T-cell (primary cell): ENCODE measurements around the gene FAM135A. TPM values are rescaled to one million over a fixed set of nuclear protein-coding genes. Genes with fewer than 3 reads are reported as not detected.

Experiments used
- ATAC-seq, 4 experiments: fragments of 200-7000 bp in 3 of 4; fragments of 150-1000 bp in 1 of 4; cut with Tn5 transposase; replicated peaks in 1 of 4; 1 replicate in 3 of 4; 2 replicates in 1 of 4; pipeline ENCODE4 v1.10.0; 2021; ENCODE audit warnings: moderate library complexity in 3 of 4, mild to moderate bottlenecking in 2 of 4, moderate number of reproducible peaks in 1 of 4
- CTCF ChIA-PET, 2 donors: fragments of 300-600 bp; sonication (Branson Sonifier 250); formaldehyde crosslinking; loops; one replicate each; lab custom pipeline; 2022; ENCODE audit warnings: antibody characterized with exemption in 2 of 2; lab: Charles Lee
- POLR2A ChIA-PET, 2 donors: fragments of 300-600 bp; sonication (Branson Sonifier 250); formaldehyde crosslinking; loops; one replicate each; lab custom pipeline; 2022; ENCODE audit warnings: antibody characterized with exemption in 2 of 2; lab: Charles Lee
- DNase-seq, 35 experiments: peaks; one replicate each; pipeline versions ENCODE4 v3.0.0 to v3.0.0-alpha.2; 2013 to 2023
- H3K27ac ChIP-seq: one replicate; pipeline ENCODE4 v1.5.1; 2013; ENCODE audit warnings: low read length
- H3K27me3 ChIP-seq, 2 experiments: replicated peaks in 1 of 2; 1 replicate in 1 of 2; 2 replicates in 1 of 2; pipeline versions ENCODE4 v1.6.1 to v1.7.0; 2013; ENCODE audit warnings: low read length in 1 of 2, mixed read lengths in 1 of 2; ENCODE audit not compliant: control insufficient read depth in 2 of 2, insufficient read depth in 2 of 2; ENCODE audit errors: extremely low read depth in 1 of 2
- H3K36me3 ChIP-seq, 2 donors: 1 replicate in 1 of 2; 2 replicates in 1 of 2; pipeline versions ENCODE4 v1.6.1 to v1.7.0; 2013; ENCODE audit warnings: low read length in 1 of 2; ENCODE audit not compliant: control insufficient read depth in 2 of 2, insufficient read depth in 1 of 2; ENCODE audit errors: extremely low read depth in 1 of 2
- H3K4me1 ChIP-seq, 2 experiments: 1 replicate in 1 of 2; 2 replicates in 1 of 2; pipeline versions ENCODE4 v1.6.1 to v1.7.0; 2013; ENCODE audit warnings: low read length in 2 of 2, mixed read lengths in 1 of 2; ENCODE audit not compliant: insufficient read depth in 2 of 2, control insufficient read depth in 1 of 2; ENCODE audit errors: extremely low read depth in 1 of 2
- H3K4me3 ChIP-seq, 2 donors: 1 replicate in 1 of 2; 2 replicates in 1 of 2; pipeline versions ENCODE4 v1.5.1 to v1.7.0; 2013; ENCODE audit warnings: mild to moderate bottlenecking in 2 of 2, low read length in 1 of 2, moderate library complexity in 1 of 2; ENCODE audit not compliant: control insufficient read depth in 1 of 2; ENCODE audit errors: extremely low read depth in 1 of 2
- H3K9me3 ChIP-seq: 2 replicates; pipeline ENCODE4 v1.7.0; 2013
- H3K27ac Mint-ChIP-seq, 2 donors: one replicate each; pipeline ENCODE4 v1.8.0; 2020 to 2021; ENCODE audit warnings: mild to moderate bottlenecking in 2 of 2, mixed read lengths in 2 of 2
- H3K27me3 Mint-ChIP-seq, 2 donors: one replicate each; pipeline ENCODE4 v1.8.0; 2021 to 2022; ENCODE audit warnings: mixed read lengths in 2 of 2
- H3K36me3 Mint-ChIP-seq: one replicate; pipeline ENCODE4 v1.8.0; 2021; ENCODE audit warnings: mixed read lengths
- H3K4me1 Mint-ChIP-seq, 3 donors: one replicate each; pipeline ENCODE4 v1.8.0; 2020 to 2022; ENCODE audit warnings: mixed read lengths in 3 of 3, mild to moderate bottlenecking in 1 of 3
- H3K4me3 Mint-ChIP-seq, 3 donors: one replicate each; pipeline ENCODE4 v1.8.0; 2020 to 2022; ENCODE audit warnings: mild to moderate bottlenecking in 3 of 3, mixed read lengths in 3 of 3, moderate library complexity in 3 of 3
- H3K9me3 Mint-ChIP-seq, 3 donors: one replicate each; pipeline ENCODE4 v1.8.0; 2020 to 2022; ENCODE audit warnings: mixed read lengths in 3 of 3
- WGBS: methylation state at CpG from one replicate; pipeline ENCODE4 v1.1.5; 2013; ENCODE audit warnings: missing lambda C conversion rate; ENCODE audit not compliant: insufficient coverage; 5-methylcytosine and 5-hydroxymethylcytosine counted together
- total RNA-seq, 35 experiments: library from RNA in 6 of 35; stranded (reverse) in 6 of 35; fragments of 120-200 nt in 1 of 35; gene quantifications; one replicate each; pipeline versions ENCODE4 v1.2.1 to v1.2.4 and lab custom pipeline; 2013 to 2026

FAM135A gene
- total RNA-seq, 5 donors from 2014 or later (not counting 1 experiment from before 2014, with no cell fraction given) = 6.4 to 8.4 (median 7.6) TPM

GRCh38 chr6:70507161-70507560 is 93.9 kb downstream of the FAM135A start:
- Mint-ChIP-seq H3K4me1 (no peaks in the 10 kb centered on the region), H3K36me3 (peaks cover 39% of the 10 kb centered on the region), H3K27ac (no peak overlapping the region), H3K27me3 (no peaks in the 10 kb centered on the region), H3K4me3 (no peak overlapping the region), H3K9me3 (peaks cover 10 to 17% (median 12%) of the 10 kb centered on the region in 3 donors)
- no peak for ATAC-seq
- H3K27me3 ChIP-seq = no peaks in the 10 kb centered on the region
- no peak overlapping the region for H3K4me3 ChIP-seq
- peaks cover 2% of the 10 kb centered on the region for H3K9me3 ChIP-seq
- ChIA-PET POLR2A (no interaction called here), CTCF (interaction anchor here in 1 of 2 donors (0.6 to 1.0 kb wide), 3 partner anchors 38 to 181 kb away, joined by 3 to 4 read pairs (median 3); no protein-coding TSS in a partner anchor)
- no peak overlapping the region for H3K27ac ChIP-seq
- H3K36me3 ChIP-seq = peaks cover 0 to 7% of the 10 kb centered on the region in 2 donors
- no CpG with 5 or more reads among the region's 1 CpG for WGBS
- H3K4me1 ChIP-seq = no peaks in the 10 kb centered on the region
- no peak for DNase-seq

- WGBS = no CpG with 5 or more reads among the region's 1 CpG
- Histone ChIP-seq H3K9me3 (no peaks in the 10 kb centered on the region), H3K27me3 (no peaks in the 10 kb centered on the region), H3K4me3 (no peak overlapping the region), H3K4me1 (no peaks in the 10 kb centered on the region), H3K36me3 (peaks cover 0 to 1% of the 10 kb centered on the region in 2 donors), H3K27ac (no peak overlapping the region)
- no peaks in the 10 kb centered on the region for H3K27me3 Mint-ChIP-seq
- ATAC-seq = no peak
- no peak for DNase-seq
- ChIA-PET POLR2A (no interaction called here), CTCF (interaction anchor here in 1 of 2 donors (0.6 kb wide), 1 partner anchor 9 kb away, joined by 3 read pairs; no protein-coding TSS in a partner anchor)
- H3K4me1 Mint-ChIP-seq = no peaks in the 10 kb centered on the region
- no peak overlapping the region for H3K27ac Mint-ChIP-seq
- H3K36me3 Mint-ChIP-seq = peaks cover 22% of the 10 kb centered on the region
- peaks cover 4 to 5% (median 4%) of the 10 kb centered on the region in 3 donors for H3K9me3 Mint-ChIP-seq
- no peak overlapping the region for H3K4me3 Mint-ChIP-seq
These were observed 95.6 kb downstream of the FAM135A start for GRCh38 chr6:70508953-70509352.

DNA sequence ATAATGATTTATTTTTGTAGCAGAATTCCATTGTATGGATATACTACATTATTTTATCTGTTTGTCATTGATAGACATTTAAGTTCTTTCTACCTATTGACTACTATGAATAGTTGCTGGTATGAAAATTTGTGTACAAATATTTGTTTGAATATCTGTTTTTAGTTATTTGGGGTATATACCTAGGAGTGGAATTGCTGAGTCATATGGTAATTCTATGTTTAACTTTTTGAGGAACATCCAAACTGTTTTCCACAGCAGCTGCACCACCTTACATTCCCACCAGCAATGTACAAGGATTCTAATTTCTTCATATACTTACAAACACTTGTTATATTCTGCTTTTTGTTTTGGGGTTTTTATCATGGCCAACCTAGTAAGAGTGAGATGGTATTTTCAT is 97.3 kb downstream of the FAM135A start:
- Mint-ChIP-seq H3K27ac (no peak overlapping the region), H3K9me3 (no peaks in the 10 kb centered on the region), H3K4me1 (no peaks in the 10 kb centered on the region), H3K4me3 (no peak overlapping the region), H3K27me3 (no peaks in the 10 kb centered on the region), H3K36me3 (peaks cover 8% of the 10 kb centered on the region)
- Histone ChIP-seq H3K27ac (no peak overlapping the region), H3K4me3 (no peak overlapping the region), H3K27me3 (no peaks in the 10 kb centered on the region), H3K4me1 (no peaks in the 10 kb centered on the region), H3K9me3 (no peaks in the 10 kb centered on the region), H3K36me3 (no peaks in the 10 kb centered on the region)
- DNase-seq = no peak
- ChIA-PET CTCF (no interaction called here), POLR2A (no interaction called here)
- no peak for ATAC-seq

DNA sequence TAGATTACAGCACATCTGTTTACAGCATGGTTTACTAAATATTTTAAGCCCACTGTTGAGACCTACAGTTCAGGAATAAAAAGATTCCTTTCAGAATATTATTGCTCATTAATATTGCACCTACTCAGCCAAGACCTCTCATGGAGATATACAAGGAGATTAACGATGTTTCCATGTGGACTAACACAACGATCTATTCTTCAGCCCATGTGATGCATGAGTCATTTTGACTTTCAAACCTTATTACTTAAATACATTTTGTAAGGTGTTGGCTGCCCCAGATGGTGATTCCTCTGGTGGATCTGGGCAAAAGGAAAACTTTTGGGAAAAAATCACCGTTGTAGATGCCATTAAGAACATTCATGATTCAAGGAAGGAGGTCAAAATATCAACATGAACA is 105.4 kb downstream of the FAM135A start:
- H3K27me3 ChIP-seq = no peaks in the 10 kb centered on the region
- H3K4me1 ChIP-seq = peaks cover 0 to 4% of the 10 kb centered on the region in 2 experiments
- WGBS = no CpG with 5 or more reads among the region's 3 CpGs
- no peak overlapping the region for H3K27ac ChIP-seq
- no peak overlapping the region for H3K27ac Mint-ChIP-seq
- DNase-seq = no peak
- no peak overlapping the region for H3K4me3 Mint-ChIP-seq
- no peaks in the 10 kb centered on the region for H3K27me3 Mint-ChIP-seq
- no peak overlapping the region for H3K4me3 ChIP-seq
- ATAC-seq = no peak
- no peaks in the 10 kb centered on the region for H3K36me3 Mint-ChIP-seq
- POLR2A ChIA-PET = interaction anchor here in 1 of 2 donors (0.5 kb wide), 1 partner anchor 46 kb away, joined by 3 read pairs; no protein-coding TSS in a partner anchor
- CTCF ChIA-PET = interaction anchor here (0.5 to 1.2 kb wide), 4 partner anchors 8 to 497 kb away, joined by 3 read pairs; no protein-coding TSS in a partner anchor
- H3K9me3 ChIP-seq = no peaks in the 10 kb centered on the region
- no peaks in the 10 kb centered on the region for H3K36me3 ChIP-seq
- H3K4me1 Mint-ChIP-seq = peaks cover 7 to 16% (median 7%) of the 10 kb centered on the region in 3 donors
- no peaks in the 10 kb centered on the region for H3K9me3 Mint-ChIP-seq

DNA sequence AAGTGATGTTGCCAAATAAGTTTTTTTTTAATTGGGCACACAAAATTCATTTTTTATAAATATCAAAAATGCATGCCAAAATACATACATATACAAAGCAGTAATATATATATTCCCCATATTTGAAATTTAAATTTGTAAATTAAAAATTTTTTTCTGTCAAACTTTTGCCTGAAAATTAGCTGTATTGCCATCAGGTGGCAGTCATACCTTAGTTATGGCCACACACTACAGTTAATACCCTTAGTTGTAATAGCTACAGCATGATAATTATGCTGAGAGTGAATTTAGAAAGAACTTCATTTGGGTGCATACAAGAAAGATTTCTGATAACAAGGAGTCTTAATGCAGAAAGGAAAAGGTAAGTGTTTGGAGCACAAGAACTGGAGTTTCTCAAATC is 107.3 kb downstream of the FAM135A start:
- no peak overlapping the region for H3K27ac ChIP-seq
- H3K4me1 ChIP-seq = peaks cover 0 to 4% of the 10 kb centered on the region in 2 experiments
- POLR2A ChIA-PET = no interaction called here
- Mint-ChIP-seq H3K9me3 (no peaks in the 10 kb centered on the region), H3K27me3 (no peaks in the 10 kb centered on the region), H3K27ac (no peak overlapping the region), H3K4me3 (no peak overlapping the region), H3K4me1 (peaks cover 7 to 16% (median 7%) of the 10 kb centered on the region in 3 donors), H3K36me3 (peaks cover 10% of the 10 kb centered on the region)
- DNase-seq (peak in 5 of 35 experiments; percentile 2 to 50 (median 5)), ATAC-seq (no peak)
- no peaks in the 10 kb centered on the region for H3K27me3 ChIP-seq
- H3K4me3 ChIP-seq = no peak overlapping the region
- H3K9me3 ChIP-seq = no peaks in the 10 kb centered on the region
- CTCF ChIA-PET = interaction anchor here (0.6 to 4.9 kb wide), 20 partner anchors 12 to 497 kb away, joined by 3 to 56 read pairs (median 4); partner anchors contain the start of gene B3GAT2 (in 1 of the 2)
- H3K36me3 ChIP-seq = no peaks in the 10 kb centered on the region

GRCh38 chr6:70524721-70525286 is 111.5 kb downstream of the FAM135A start:
- ATAC-seq (no peak), DNase-seq (no peak)
- Histone ChIP-seq H3K36me3 (no peaks in the 10 kb centered on the region), H3K4me3 (no peak overlapping the region), H3K9me3 (no peaks in the 10 kb centered on the region), H3K4me1 (no peaks in the 10 kb centered on the region), H3K27me3 (no peaks in the 10 kb centered on the region), H3K27ac (no peak overlapping the region)
- ChIA-PET CTCF (interaction anchor here (0.5 to 0.6 kb wide), 3 partner anchors 18 to 487 kb away, joined by 3 to 4 read pairs (median 3); no protein-coding TSS in a partner anchor), POLR2A (no interaction called here)
- Mint-ChIP-seq H3K4me1 (no peaks in the 10 kb centered on the region), H3K27me3 (no peaks in the 10 kb centered on the region), H3K4me3 (no peak overlapping the region), H3K36me3 (peaks cover 27% of the 10 kb centered on the region), H3K27ac (no peak overlapping the region), H3K9me3 (no peaks in the 10 kb centered on the region)
- WGBS = no CpG with 5 or more reads among the region's 4 CpGs
